DND-41 (cell line): ENCODE results near the gene SLC26A11.
"Not testable (repeated sequence)": the region's sequence is repeated elsewhere in the genome, so short reads cannot be mapped to it uniquely, and the experiment has no call there.

Experiments used
- CTCF ChIP-seq: IDR thresholded peaks from 2 replicates; pipeline ENCODE4 v1.5.1; 2012; ENCODE audit warnings: borderline replicate concordance, low read length, moderate library complexity, mild to moderate bottlenecking; ENCODE audit not compliant: poor library complexity, severe bottlenecking; ENCODE audit errors: extremely low read depth
- EZH2 ChIP-seq: IDR thresholded peaks from 3 replicates; pipeline ENCODE4 v1.6.1; 2012; ENCODE audit warnings: borderline replicate concordance, low read depth, mild to moderate bottlenecking, moderate library complexity, low read length, inconsistent platforms; ENCODE audit not compliant: severe bottlenecking

- not testable (repeated sequence) for TF ChIP-seq CTCF, EZH2
These were observed 20.9 kb upstream of the SLC26A11 start for GRCh38 chr17:80199295-80199694.
